ENCODE measurements around the gene ACO2. TPM values are rescaled to one million over a fixed set of nuclear protein-coding genes. Genes with fewer than 3 reads are reported as not detected.

ACO2 gene
- total RNA-seq, 1 experiment from 2014 or later, result 71.5 TPM

GRCh38 chr22:41530890-41531714 is 62.2 kb downstream of the ACO2 start:
- in situ Hi-C loops (cut with HindIII; ENCODE audit: low pct_unique_long_range_greater_than_20kb, low sequenced_read_pairs) (no loop called here), intact Hi-C loops (cut with micrococcal nuclease; ENCODE audit: unreplicated experiment) (no loop called here)
- no peak for ATAC-seq
- TF ChIP-seq CTCF (IDR thresholded peaks at IDR 0.05) (no peak), TCF7L2 (IDR thresholded peaks at IDR 0.05; ENCODE audit: low read depth, low read length) (no peak), POLR2AphosphoS5 (IDR thresholded peaks at IDR 0.05; ENCODE audit: low read depth, low read length) (no peak), SIN3A (IDR thresholded peaks at IDR 0.05; ENCODE audit: borderline replicate concordance, insufficient read depth, low read depth, low read length) (no peak), REST (IDR thresholded peaks at IDR 0.05; ENCODE audit: insufficient read depth in 1 of 2, low read depth in 2 of 2, low read length in 1 of 2) (no peak)
- no peak for DNase-seq (ENCODE audit: low read depth, low spot score)
- Histone ChIP-seq H3K4me3 (ENCODE audit: low read depth in 2 of 2, low read length in 2 of 2) (no peak overlapping the region), H3K27ac (ENCODE audit: low read length) (no peak overlapping the region), H3K36me3 (ENCODE audit: control insufficient read depth, insufficient read depth, low read length) (no peaks in the 10 kb centered on the region; the same call in 1 of the 2 replicates), H3K27me3 (ENCODE audit: control insufficient read depth, insufficient read depth, low read length) (no peaks in the 10 kb centered on the region), H3K4me1 (ENCODE audit: control insufficient read depth, insufficient read depth, low read length) (peaks cover 11% of the 10 kb centered on the region), H3K9me3 (ENCODE audit: control insufficient read depth, insufficient read depth, low read depth, low read length) (no peaks in the 10 kb centered on the region)
- ChIA-PET POLR2A (no interaction called here), CTCF (no interaction called here)
- no TSS peak for BruUV-seq (replicated peaks)

- DNase-seq (ENCODE audit: low read depth, low spot score) (no peak), ATAC-seq (no peak)
- Histone ChIP-seq H3K4me3 (ENCODE audit: low read depth in 2 of 2, low read length in 2 of 2) (no peak overlapping the region), H3K9me3 (ENCODE audit: control insufficient read depth, insufficient read depth, low read depth, low read length) (no peaks in the 10 kb centered on the region), H3K36me3 (ENCODE audit: control insufficient read depth, insufficient read depth, low read length) (no peaks in the 10 kb centered on the region; the same call in 1 of the 2 replicates), H3K27me3 (ENCODE audit: control insufficient read depth, insufficient read depth, low read length) (no peaks in the 10 kb centered on the region), H3K27ac (ENCODE audit: low read length) (no peak overlapping the region), H3K4me1 (ENCODE audit: control insufficient read depth, insufficient read depth, low read length) (peaks cover 8% of the 10 kb centered on the region)
- in situ Hi-C loops (cut with HindIII; ENCODE audit: low pct_unique_long_range_greater_than_20kb, low sequenced_read_pairs), result no loop called here
- BruUV-seq (replicated peaks), result no TSS peak
- intact Hi-C loops (cut with micrococcal nuclease; ENCODE audit: unreplicated experiment), result no loop called here
- TF ChIP-seq CTCF (IDR thresholded peaks at IDR 0.05) (no peak), POLR2AphosphoS5 (IDR thresholded peaks at IDR 0.05; ENCODE audit: low read depth, low read length) (no peak), SIN3A (IDR thresholded peaks at IDR 0.05; ENCODE audit: borderline replicate concordance, insufficient read depth, low read depth, low read length) (no peak), TCF7L2 (IDR thresholded peaks at IDR 0.05; ENCODE audit: low read depth, low read length) (no peak), REST (IDR thresholded peaks at IDR 0.05; ENCODE audit: insufficient read depth in 1 of 2, low read depth in 2 of 2, low read length in 1 of 2) (no peak)
- ChIA-PET CTCF (no interaction called here), POLR2A (no interaction called here)
Observed at GRCh38 chr22:41531715-41532477, 63.0 kb downstream of the ACO2 start.
